Uterus (tissue), 4 donors: Measurements from ENCODE around the gene UBE2D2. TPM values are rescaled to one million over a fixed set of nuclear protein-coding genes. Genes with fewer than 3 reads are reported as not detected.
"Not testable (repeated sequence)": the region's sequence is repeated elsewhere in the genome, so short reads cannot be mapped to it uniquely, and the experiment has no call there.

Experiments
- DNase-seq, 2 donors: peaks; one replicate each; pipeline ENCODE4 v3.0.0-alpha.2; 2019 to 2020
- H3K27ac ChIP-seq, 2 donors: fragments of 200-600 bp; sonication (generic); 1 replicate in 1 of 2; 2 replicates in 1 of 2; pipeline ENCODE4 v1.5.1; 2016 to 2018
- H3K27me3 ChIP-seq, 2 donors: fragments of 200-600 bp; sonication (generic); one replicate each; pipeline ENCODE4 v1.5.1; 2018 to 2019; ENCODE audit warnings: control low read depth in 1 of 2
- H3K36me3 ChIP-seq, 2 donors: fragments of 200-600 bp; sonication (generic); one replicate each; pipeline ENCODE4 v1.5.1; 2019; ENCODE audit warnings: control low read depth in 1 of 2
- H3K4me1 ChIP-seq, 2 donors: fragments of 200-600 bp; sonication (generic); one replicate each; pipeline ENCODE4 v1.5.1; 2018 to 2019; ENCODE audit warnings: control low read depth in 1 of 2
- H3K4me3 ChIP-seq, 2 donors: fragments of 200-600 bp; sonication (generic); 1 replicate in 1 of 2; 2 replicates in 1 of 2; pipeline ENCODE4 v1.5.1; 2018 to 2019; ENCODE audit warnings: mild to moderate bottlenecking in 1 of 2
- H3K9me3 ChIP-seq, 2 donors: fragments of 200-600 bp; sonication (generic); one replicate each; pipeline ENCODE4 v1.5.1; 2019; ENCODE audit warnings: control low read depth in 1 of 2
- CTCF ChIP-seq, 4 experiments: fragments of 200-600 bp in 2 of 4; fragments of 450-650 bp in 2 of 4; sonication (generic) in 2 of 4; IDR thresholded peaks; one replicate each; pipeline ENCODE4 v1.5.1; 2016 to 2019; ENCODE audit warnings: antibody characterized with exemption in 4 of 4, mild to moderate bottlenecking in 2 of 4, moderate library complexity in 1 of 4
- POLR2A ChIP-seq, 2 donors: fragments of 450-650 bp; IDR thresholded peaks; one replicate each; pipeline ENCODE4 v1.6.1; 2016; ENCODE audit warnings: antibody characterized with exemption in 2 of 2, mild to moderate bottlenecking in 1 of 2, moderate library complexity in 1 of 2
- intact Hi-C: fragments of 100-400 bp; cut with DNase I; formaldehyde crosslinking; loops from one replicate; pipeline ENCODE4 v1.15.1; 2023; ENCODE audit warnings: low total_unique reads
- total RNA-seq, 4 donors: library from RNA; depleted of rRNA in 3 of 4; stranded (reverse); fragments of >200 nt in 3 of 4; gene quantifications; one replicate each; pipeline versions ENCODE4 v1.1.0 to v1.2.4, GENCODE V29; 2014 to 2023
- donor health status: DM: yes; HTN: yes; CAD: no.

UBE2D2 gene
- total RNA-seq, 4 donors from 2014 or later, result 34.1 to 153 (median 76.3) TPM

- peak; percentile 90 to 96 for DNase-seq
- no peaks in the 10 kb centered on the region for H3K36me3 ChIP-seq
- peak; percentile 96 to 99 (median 98) for TF ChIP-seq CTCF (IDR thresholded peaks at IDR 0.05)
- peak; percentile 69 to 70 for TF ChIP-seq POLR2A (IDR thresholded peaks at IDR 0.05)
- H3K4me3 ChIP-seq, result peak overlapping the region; percentile 48 to 49
- no peaks in the 10 kb centered on the region for H3K9me3 ChIP-seq
- H3K27ac ChIP-seq, result peak overlapping the region; percentile 86 to 89
- intact Hi-C loops, result loop anchor here (5.0 kb wide), 1 partner anchor 101 kb away; no protein-coding TSS in a partner anchor
- no peaks in the 10 kb centered on the region for H3K4me1 ChIP-seq
- no peaks in the 10 kb centered on the region for H3K27me3 ChIP-seq
These were observed 43.2 kb upstream of the UBE2D2 start for GRCh38 chr5:139517683-139518564.

GRCh38 chr5:139523635-139524445, 37.3 kb upstream of the UBE2D2 start:
- DNase-seq, result no peak
- no peak overlapping the region for H3K27ac ChIP-seq
- H3K36me3 ChIP-seq, result no peaks in the 10 kb centered on the region
- no peaks in the 10 kb centered on the region for H3K4me1 ChIP-seq
- intact Hi-C loops, result no loop called here
- H3K27me3 ChIP-seq, result no peaks in the 10 kb centered on the region
- no peak overlapping the region for H3K4me3 ChIP-seq
- TF ChIP-seq CTCF (IDR thresholded peaks at IDR 0.05) (no peak), POLR2A (IDR thresholded peaks at IDR 0.05) (no peak)
- no peaks in the 10 kb centered on the region for H3K9me3 ChIP-seq

GRCh38 chr5:139524446-139524845, 36.7 kb upstream of the UBE2D2 start:
- intact Hi-C loops, result no loop called here
- Histone ChIP-seq H3K9me3 (no peaks in the 10 kb centered on the region), H3K27ac (no peak overlapping the region), H3K27me3 (no peaks in the 10 kb centered on the region), H3K4me3 (no peak overlapping the region), H3K4me1 (no peaks in the 10 kb centered on the region), H3K36me3 (no peaks in the 10 kb centered on the region)
- no peak for TF ChIP-seq POLR2A (IDR thresholded peaks at IDR 0.05)
- no peak for TF ChIP-seq CTCF (IDR thresholded peaks at IDR 0.05)
- no peak for DNase-seq

GRCh38 chr5:139524940-139525585, 36.1 kb upstream of the UBE2D2 start:
- Histone ChIP-seq H3K4me1 (no peaks in the 10 kb centered on the region), H3K27me3 (no peaks in the 10 kb centered on the region), H3K4me3 (no peak overlapping the region), H3K27ac (no peak overlapping the region), H3K9me3 (no peaks in the 10 kb centered on the region), H3K36me3 (no peaks in the 10 kb centered on the region)
- TF ChIP-seq POLR2A (IDR thresholded peaks at IDR 0.05) (no peak), CTCF (IDR thresholded peaks at IDR 0.05) (no peak)
- intact Hi-C loops, result no loop called here
- DNase-seq, result no peak

- H3K27me3 ChIP-seq, intact Hi-C loops, H3K27ac ChIP-seq, H3K4me3 ChIP-seq, DNase-seq, H3K9me3 ChIP-seq, H3K36me3 ChIP-seq, H3K4me1 ChIP-seq: not testable (repeated sequence)
These were observed 35.4 kb upstream of the UBE2D2 start for GRCh38 chr5:139525586-139526308.

DNA sequence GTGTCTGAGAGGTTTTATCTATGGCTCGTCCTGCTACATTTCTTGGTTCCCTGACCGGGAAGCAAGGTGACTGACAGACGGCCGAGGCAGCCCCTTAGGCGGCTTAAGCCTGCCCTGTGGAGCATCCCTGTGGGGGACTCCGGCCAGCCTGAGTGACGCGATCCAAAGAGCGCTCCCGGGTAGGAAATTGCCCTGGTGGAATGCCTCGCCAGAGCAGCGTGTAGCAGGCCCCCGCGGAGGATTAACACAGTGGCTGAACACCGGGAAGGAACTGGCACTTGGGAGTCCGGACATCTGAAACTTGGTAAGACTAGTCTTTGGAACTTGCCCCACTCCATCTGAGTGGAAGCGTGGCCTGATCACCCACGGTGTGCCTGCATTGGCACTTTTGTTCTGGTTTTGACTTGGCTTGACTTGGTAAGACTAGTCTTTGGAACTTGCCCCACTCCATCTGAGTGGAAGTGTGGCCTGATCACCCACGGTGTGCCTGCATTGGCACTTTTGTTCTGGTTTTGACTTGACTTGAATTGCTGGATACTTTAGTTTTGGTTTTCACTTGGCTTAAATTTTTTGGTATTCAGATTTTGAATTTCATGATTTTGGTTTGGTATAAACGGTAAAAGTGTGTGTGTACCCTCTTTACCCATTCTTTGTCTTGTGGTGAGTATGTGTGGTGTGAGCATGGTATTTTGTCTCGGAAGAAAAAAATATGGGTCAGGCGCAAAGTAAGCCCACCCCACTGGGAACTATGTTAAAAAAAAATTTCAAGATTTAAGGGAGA, 34.6 kb upstream of the UBE2D2 start:
- DNase-seq, H3K36me3 ChIP-seq, intact Hi-C loops, H3K27ac ChIP-seq, H3K4me1 ChIP-seq, H3K9me3 ChIP-seq, H3K27me3 ChIP-seq, H3K4me3 ChIP-seq: not testable (repeated sequence)

DNA sequence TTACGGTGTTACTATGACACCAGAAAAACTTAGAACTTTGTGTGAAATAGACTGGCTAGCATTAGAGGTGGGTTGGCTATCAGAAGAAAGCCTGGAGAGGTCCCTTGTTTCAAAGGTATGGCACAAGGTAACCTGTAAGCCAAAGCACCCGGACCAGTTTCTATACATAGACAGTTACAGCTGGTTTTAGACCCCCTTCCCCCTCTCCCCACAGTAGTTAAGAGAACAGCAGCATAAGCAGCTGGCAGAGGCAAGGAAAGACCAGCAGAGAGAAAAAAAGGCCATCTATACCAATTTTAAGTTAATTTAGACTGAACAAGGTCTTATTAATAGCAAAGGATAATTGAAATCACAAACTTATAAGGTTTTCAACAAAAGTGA, 34.1 kb upstream of the UBE2D2 start:
- H3K4me1 ChIP-seq, DNase-seq, H3K27me3 ChIP-seq, H3K4me3 ChIP-seq, H3K27ac ChIP-seq, H3K36me3 ChIP-seq, intact Hi-C loops, H3K9me3 ChIP-seq: not testable (repeated sequence)
